ENCODE results near the gene RPL37. TPM values are rescaled to one million over a fixed set of nuclear protein-coding genes. Genes with fewer than 3 reads are reported as not detected.
A peak's percentile ranks its signal among the peaks of the same experiment; 100 is the strongest.

Gene RPL37
- total RNA-seq, 1 donor from 2014 or later = 219 TPM

DNA sequence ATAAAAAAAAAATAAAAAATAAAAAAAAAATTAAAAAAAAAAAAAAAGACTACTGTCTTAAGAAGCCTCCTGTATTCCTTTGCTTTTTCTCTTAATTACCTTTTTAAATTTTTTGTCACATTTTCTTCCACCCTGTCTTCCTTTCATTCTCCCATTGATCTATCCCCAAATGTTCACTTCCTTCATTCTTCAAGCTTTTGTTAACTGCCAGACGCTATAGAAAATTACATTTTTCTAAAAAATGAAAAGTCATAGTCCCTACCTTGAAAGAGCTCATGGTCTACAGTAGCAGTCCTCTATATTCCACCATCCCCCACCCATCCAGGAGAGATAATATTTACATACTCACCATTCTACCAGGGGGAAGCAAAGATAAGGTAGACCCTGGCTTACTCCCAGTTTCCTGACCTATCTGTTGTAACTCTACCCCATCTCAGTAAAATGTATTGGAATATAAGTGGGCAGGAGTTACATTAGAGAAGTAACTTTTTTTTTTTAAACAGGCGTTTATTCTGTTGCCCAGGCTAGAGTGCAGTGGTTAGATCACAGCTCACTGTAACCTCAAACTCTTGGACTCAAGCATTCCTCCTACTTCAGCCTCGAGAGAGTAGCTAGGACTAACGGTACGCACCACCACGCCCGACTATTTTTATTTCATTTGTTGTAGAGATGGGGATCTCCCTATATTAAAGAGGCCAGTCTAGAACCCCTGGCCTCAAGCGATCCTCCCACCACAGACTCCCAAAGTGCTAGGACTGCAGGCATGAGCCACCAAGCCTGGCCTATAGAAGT, 33.1 kb downstream of the RPL37 start:
- no peaks in the 10 kb centered on the region for H3K27me3 ChIP-seq (ENCODE audit: control insufficient read depth, insufficient read depth, low read length)
- TF ChIP-seq, protein P1, sequence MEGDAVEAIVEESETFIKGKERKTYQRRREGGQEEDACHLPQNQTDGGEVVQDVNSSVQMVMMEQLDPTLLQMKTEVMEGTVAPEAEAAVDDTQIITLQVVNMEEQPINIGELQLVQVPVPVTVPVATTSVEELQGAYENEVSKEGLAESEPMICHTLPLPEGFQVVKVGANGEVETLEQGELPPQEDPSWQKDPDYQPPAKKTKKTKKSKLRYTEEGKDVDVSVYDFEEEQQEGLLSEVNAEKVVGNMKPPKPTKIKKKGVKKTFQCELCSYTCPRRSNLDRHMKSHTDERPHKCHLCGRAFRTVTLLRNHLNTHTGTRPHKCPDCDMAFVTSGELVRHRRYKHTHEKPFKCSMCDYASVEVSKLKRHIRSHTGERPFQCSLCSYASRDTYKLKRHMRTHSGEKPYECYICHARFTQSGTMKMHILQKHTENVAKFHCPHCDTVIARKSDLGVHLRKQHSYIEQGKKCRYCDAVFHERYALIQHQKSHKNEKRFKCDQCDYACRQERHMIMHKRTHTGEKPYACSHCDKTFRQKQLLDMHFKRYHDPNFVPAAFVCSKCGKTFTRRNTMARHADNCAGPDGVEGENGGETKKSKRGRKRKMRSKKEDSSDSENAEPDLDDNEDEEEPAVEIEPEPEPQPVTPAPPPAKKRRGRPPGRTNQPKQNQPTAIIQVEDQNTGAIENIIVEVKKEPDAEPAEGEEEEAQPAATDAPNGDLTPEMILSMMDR (IDR thresholded peaks at IDR 0.05; ENCODE audit: insufficient read depth, low read length, poor library complexity, severe bottlenecking) = no peak
- DNase-seq (ENCODE audit: low read depth) = no peak

DNA sequence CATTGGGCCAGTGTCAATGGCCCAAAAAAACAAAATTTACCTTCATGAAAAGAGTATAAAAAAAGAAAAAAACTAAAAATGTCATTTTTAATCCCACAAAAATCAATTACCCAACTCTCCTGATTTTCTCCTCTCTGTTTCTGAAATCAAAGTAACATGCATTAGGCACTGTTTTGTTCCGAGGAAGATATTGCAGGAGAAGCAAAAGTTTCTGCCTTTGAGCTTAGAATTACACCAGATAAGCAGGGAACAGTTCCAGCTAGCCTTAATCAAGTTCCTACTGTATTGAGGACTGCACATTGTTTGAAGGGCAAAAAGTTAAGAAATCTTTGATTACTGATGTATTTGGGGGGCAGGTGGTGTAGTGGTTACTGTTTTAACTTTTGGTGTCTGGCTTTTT, 35.8 kb downstream of the RPL37 start:
- Histone ChIP-seq H3K27me3 (ENCODE audit: control insufficient read depth, insufficient read depth, low read length) (no peaks in the 10 kb centered on the region), H3K4me3 (ENCODE audit: low read depth, low read length) (peak overlapping the region; percentile 75), H3K36me3 (ENCODE audit: control insufficient read depth, insufficient read depth, low read length) (no peaks in the 10 kb centered on the region)
- DNase-seq (ENCODE audit: low read depth) = no peak
- TF ChIP-seq, protein P1 (IDR thresholded peaks at IDR 0.05; ENCODE audit: insufficient read depth, low read length, poor library complexity, severe bottlenecking) = no peak

More for the DNA sequence above, 33.1 kb downstream of the RPL37 start:
- no peak overlapping the region for H3K4me3 ChIP-seq (ENCODE audit: low read depth, low read length)
- no peaks in the 10 kb centered on the region for H3K36me3 ChIP-seq (ENCODE audit: control insufficient read depth, insufficient read depth, low read length)

DNA sequence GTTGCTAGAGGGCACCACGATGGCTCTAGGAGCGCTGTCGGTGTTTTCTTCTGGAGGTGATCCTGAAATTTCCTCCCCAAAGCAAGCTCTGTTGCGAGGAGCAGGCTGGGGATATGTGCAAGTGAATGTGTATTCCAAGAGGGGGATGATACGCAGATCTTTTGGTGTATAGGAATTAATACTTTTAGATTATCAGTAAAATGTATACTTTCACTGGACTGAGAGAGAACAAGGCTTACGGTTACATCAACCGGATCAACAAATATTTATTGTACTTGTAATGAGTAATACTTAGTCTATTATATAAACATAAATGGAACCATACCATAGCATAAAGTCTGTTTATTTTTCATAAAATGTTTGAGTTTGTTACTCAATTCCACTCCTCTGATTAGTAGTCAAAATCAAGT, 36.2 kb downstream of the RPL37 start:
- TF ChIP-seq, protein P1 (IDR thresholded peaks at IDR 0.05; ENCODE audit: insufficient read depth, low read length, poor library complexity, severe bottlenecking) = no peak
- DNase-seq (ENCODE audit: low read depth) = peak; percentile 5
- no peaks in the 10 kb centered on the region for H3K36me3 ChIP-seq (ENCODE audit: control insufficient read depth, insufficient read depth, low read length)
- no peaks in the 10 kb centered on the region for H3K27me3 ChIP-seq (ENCODE audit: control insufficient read depth, insufficient read depth, low read length)
- peak overlapping the region; percentile 75 for H3K4me3 ChIP-seq (ENCODE audit: low read depth, low read length)

DNA sequence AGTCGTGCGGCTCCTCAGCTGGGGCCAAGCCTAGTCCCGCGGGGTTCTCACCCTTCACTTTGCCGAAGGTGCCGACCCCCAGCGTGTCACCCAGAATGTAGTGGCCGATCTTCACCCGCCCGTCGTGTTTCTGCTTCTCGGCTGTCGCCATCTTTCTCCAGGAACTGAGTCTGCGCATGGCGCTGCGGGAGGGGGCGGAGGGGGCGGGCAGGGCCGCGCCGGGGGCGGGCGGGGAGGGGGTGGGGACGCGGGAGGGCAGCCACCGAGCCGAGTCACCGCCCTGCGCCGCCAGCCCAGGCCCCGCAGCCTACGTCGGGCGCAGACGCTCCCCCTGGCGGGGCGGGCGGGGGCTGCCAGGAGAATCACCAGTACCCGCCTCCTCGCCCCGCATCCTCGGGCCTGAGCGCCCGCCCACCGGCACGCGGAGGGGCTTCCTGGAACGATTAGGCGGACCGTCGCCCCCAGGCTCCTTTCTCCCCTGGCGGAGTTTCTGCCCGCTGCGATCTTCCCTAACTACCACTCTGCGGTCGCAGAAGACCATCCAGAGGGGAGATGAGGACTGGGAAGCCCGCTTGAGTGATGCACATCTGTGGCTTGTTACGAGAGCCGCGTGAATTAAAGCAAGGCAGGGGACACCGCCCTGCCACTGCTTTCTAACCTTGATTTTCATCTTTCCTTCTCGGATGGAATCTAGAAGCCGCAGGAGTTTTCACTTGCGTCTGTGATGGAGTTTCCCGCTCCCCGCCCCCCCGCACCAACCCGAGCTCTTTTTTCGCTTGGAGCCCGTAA, 36.8 kb downstream of the RPL37 start, which contains the start of gene PRKAA1:
Gene PRKAA1 (minus strand): TSS at position 363 of the 789 bp plus-strand sequence. CDS start 185 bp downstream, at position 178.
- TF ChIP-seq, protein P1 (IDR thresholded peaks at IDR 0.05; ENCODE audit: insufficient read depth, low read length, poor library complexity, severe bottlenecking) = peak; percentile 44
- no peaks in the 10 kb centered on the region for H3K36me3 ChIP-seq (ENCODE audit: control insufficient read depth, insufficient read depth, low read length)
- peak; percentile 12 for DNase-seq (ENCODE audit: low read depth)

DNA sequence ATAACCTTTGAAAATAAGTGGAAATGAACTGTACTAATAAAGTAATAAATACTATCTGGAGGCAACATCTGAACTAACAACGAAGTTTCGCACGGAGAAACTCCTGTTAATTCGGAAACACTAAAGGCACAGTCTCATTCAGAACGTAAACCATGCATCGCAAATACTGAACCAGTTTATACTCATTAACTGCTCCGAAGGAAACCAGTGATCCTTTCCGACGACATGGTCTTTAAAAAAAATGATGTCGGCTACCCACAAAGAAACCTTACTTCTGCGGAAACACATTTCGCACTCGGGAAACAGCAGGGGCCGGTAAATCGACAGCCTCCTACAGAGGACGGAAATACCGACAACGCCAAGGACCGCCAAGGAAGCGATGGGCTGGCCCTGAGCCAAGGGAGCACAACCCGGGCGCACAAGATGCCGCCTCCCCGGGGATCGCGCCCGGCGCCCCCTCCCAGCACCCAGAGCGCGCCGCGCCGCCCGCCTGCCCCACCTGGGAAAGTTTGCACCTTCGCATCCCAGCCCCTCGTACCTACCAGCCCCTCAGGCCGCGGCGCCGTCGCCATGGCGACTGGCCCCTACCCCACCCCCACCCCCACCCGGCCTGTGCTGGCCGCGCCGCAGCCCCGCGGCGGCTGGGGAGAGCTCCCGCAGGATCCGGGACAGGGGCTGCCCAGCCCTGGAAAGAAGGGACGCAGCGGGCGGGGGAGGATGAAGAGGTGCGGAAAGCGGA, 37.6 kb downstream of the RPL37 start:
- TF ChIP-seq, protein P1 (IDR thresholded peaks at IDR 0.05; ENCODE audit: insufficient read depth, low read length, poor library complexity, severe bottlenecking) = no peak
- H3K4me3 ChIP-seq (ENCODE audit: low read depth, low read length) = peak overlapping the region; percentile 99
- peak; percentile 5 for DNase-seq (ENCODE audit: low read depth)
- H3K27me3 ChIP-seq (ENCODE audit: control insufficient read depth, insufficient read depth, low read length) = no peaks in the 10 kb centered on the region
- no peaks in the 10 kb centered on the region for H3K36me3 ChIP-seq (ENCODE audit: control insufficient read depth, insufficient read depth, low read length)

More for the DNA sequence above, 36.8 kb downstream of the RPL37 start, which contains the start of gene PRKAA1:
- Histone ChIP-seq H3K27me3 (ENCODE audit: control insufficient read depth, insufficient read depth, low read length) (no peaks in the 10 kb centered on the region), H3K4me3 (ENCODE audit: low read depth, low read length) (peak within 1 kb of the TSS; percentile 99)

Data from kidney epithelial cell (primary cell).